SH-SY5Y (cell line): ENCODE results near the gene CTNNA1.

Experiments
- GATA2 ChIP-seq: IDR thresholded peaks from 2 replicates; pipeline ENCODE4 v1.6.1; 2011; ENCODE audit warnings: mild to moderate bottlenecking, low read depth, low read length
- GATA3 ChIP-seq: IDR thresholded peaks from 2 replicates; pipeline ENCODE4 v1.6.1; 2011; ENCODE audit warnings: low read depth, mild to moderate bottlenecking, low read length, moderate library complexity

Gene CTNNA1

GRCh38 chr5:138954257-138955012, 201.2 kb downstream of the CTNNA1 start:
- no peak for TF ChIP-seq GATA3
- TF ChIP-seq GATA2, result no peak

DNA sequence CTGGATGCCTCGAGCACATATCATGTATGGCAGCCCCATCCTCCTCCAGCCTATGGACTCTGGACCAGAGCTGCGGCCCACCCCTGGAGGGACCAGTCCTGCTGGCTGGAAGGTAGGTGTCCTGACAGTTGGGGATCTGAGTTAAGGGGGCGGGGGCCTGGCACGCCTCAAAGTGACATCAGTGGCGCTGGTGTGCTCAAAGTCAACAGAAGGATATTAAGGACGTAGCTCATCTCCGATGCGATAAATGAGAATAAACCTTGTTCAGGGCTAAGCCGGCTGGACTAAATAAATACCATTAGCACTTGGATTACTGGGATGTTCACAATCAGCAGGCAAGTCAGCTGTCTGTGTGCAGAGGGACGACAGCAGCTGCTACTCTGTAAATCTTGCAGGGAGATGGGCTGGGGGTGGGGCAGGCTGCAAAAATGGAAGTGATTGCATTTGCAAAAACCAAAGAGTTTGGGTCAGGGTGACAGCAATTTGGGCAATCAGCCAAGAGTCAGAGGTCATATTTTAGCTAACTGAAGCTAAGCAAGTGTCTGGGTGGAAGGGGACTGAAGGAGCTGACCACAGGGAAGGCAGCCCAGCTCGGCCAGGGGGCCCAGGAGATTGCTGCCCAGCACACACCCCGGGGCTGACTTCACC, 201.9 kb downstream of the CTNNA1 start:
- TF ChIP-seq GATA3 (no peak), GATA2 (no peak)

- TF ChIP-seq GATA3, result no peak
- no peak for TF ChIP-seq GATA2
These were observed 202.6 kb downstream of the CTNNA1 start for GRCh38 chr5:138955671-138956295.

GRCh38 chr5:138956801-138957200, 203.6 kb downstream of the CTNNA1 start:
- TF ChIP-seq GATA3 (no peak), GATA2 (no peak)

GRCh38 chr5:138960145-138960692, 207.0 kb downstream of the CTNNA1 start:
- no peak for TF ChIP-seq GATA3
- no peak for TF ChIP-seq GATA2

- TF ChIP-seq GATA2 (no peak), GATA3 (no peak)
These were observed 208.0 kb downstream of the CTNNA1 start for GRCh38 chr5:138961221-138961620.

DNA sequence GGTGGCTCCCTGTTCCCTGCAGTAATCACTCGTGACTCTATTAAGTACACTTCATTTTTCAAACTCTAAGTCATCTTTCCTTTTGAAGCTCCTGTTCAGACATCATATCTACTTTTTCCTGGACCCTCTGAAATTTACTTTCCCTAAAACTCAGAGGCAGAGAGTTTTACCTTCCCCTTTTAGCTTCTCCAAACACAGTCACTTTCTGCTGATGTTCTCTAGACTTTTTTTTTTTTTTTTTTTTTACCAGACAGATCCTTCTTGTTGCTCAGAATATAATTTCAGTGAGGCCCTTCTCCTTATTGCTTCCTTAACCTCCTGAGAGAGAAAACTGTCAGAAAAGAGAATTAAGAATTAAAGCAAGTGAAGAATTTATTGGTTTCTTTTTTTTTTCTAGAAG, 208.5 kb downstream of the CTNNA1 start:
- TF ChIP-seq GATA2, result no peak
- TF ChIP-seq GATA3, result no peak

GRCh38 chr5:138962614-138963370, 209.6 kb downstream of the CTNNA1 start:
- TF ChIP-seq GATA2, result no peak
- TF ChIP-seq GATA3, result no peak

DNA sequence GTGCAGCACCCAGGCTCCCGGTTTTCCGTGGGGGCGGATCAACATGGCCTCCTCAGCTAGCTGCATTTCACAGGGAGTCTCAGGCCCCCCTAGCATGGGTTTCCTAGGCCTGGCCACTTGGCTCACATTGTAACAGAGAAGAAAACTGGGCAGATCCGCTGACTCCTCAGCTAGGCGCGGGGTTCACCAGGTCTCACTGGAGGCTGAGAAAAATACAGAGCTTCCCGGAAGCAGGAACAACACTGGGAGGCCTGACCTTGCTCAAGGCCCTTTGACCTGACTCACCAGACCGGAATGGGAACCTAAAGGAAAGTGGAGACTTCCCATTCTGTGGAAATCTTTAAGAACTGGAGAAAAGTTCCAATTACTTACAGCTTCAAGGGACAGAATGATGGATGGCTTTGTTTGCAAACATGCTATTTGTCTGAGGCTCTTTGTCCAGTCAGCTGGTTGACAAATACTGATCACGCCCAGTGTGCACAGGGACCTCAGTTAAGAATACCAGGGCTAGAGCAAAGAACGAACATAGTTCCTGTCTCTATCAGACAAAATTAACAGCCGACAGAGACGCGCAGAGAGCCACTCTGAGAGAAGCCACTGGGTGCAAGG, 210.6 kb downstream of the CTNNA1 start:
- TF ChIP-seq GATA2, result no peak
- no peak for TF ChIP-seq GATA3

DNA sequence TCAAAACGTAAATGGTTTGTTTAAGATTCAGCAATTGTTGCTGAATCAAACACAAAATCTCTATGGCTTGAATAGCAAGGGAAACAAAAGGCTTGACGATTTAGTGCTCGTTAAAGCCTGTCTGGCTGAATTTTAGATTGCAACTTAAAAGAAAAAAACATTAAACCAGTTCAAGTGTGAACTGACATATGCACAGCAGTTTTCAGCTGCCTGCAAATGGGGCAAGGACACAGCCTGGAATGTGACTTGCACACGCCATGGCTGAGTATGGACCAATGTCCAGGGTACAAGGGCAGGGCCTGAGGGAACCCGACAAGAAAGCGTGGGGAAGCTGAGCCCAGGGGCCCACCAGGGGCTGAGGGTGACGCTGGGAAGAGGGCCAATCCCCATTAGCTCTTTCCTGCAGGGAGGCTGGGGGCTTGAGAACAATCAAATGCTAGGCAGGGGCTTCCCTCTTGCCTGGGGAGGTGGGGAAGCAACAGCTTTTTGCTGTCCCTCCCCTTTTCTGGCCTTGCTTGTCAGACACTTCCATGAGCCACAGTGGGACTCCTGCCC, 211.5 kb downstream of the CTNNA1 start:
- TF ChIP-seq GATA3 (no peak), GATA2 (no peak)

- no peak for TF ChIP-seq GATA2
- no peak for TF ChIP-seq GATA3
These were observed 212.4 kb downstream of the CTNNA1 start for GRCh38 chr5:138965626-138966025.

GRCh38 chr5:138966236-138966985, 213.2 kb downstream of the CTNNA1 start:
- TF ChIP-seq GATA2 (no peak), GATA3 (no peak)
